Measurements from ENCODE around the gene MAP7. TPM values are rescaled to one million over a fixed set of nuclear protein-coding genes. Genes with fewer than 3 reads are reported as not detected.
"Not testable (repeated sequence)": the region's sequence is repeated elsewhere in the genome, so short reads cannot be mapped to it uniquely, and the experiment has no call there.

The MAP7 gene
- total RNA-seq, 1 donor from 2014 or later: 0.40 TPM

DNA sequence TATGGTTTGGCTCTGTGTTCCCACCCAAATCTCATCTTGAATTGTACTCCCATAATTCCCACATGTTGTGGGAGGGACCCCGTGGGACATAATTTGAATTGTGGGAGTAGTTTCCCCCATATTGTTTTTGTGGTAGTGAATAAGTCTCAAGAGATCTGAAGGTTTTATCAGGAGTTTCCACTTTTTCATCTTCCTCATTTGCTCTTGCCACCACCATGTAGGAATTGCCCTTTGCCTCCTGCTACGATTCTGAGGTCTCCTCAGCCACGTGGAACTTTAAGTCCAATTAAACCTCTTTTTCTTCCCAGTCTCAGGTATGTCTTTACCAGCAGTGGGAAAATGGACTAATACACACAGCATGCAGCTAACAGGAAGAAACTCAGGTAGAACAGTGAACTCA, 151.8 kb downstream of the MAP7 start:
- DNase-seq (ENCODE audit: low read depth): no peak

DNA sequence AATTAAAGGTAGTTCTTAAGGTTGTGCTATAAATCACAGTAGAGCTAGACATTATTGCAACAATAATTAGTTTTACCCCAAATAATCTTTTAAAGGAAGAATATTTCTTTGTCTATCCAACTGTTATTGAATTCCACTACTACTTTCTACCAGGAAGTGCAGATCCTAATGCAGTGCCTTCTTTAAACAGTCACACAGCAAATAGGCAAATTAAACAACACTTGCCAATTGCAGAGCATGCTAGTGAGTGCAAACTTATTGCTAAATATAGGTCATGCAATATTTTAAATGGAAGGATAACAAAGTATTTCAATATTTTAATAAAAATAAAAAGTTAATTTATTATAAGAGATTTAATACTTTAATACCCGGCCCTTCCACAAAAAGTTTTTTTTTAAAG, 153.3 kb downstream of the MAP7 start:
- DNase-seq (ENCODE audit: low read depth): no peak

DNA sequence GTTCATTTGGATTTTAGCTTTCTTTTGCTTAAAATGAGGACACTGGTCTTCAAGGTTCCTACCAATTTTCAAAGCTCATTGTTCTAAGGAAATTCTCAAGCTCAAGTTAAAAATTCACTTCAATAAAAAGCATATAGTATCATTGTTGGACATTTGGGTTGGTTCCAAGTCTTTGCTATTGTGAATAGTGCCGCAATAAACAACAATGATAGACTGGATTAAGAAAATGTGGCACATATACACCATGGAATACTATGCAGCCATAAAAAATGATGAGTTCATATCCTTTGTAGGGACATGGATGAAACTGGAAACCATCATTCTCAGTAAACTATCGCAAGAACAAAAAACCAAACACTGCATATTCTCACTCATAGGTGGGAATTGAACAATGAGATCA, 159.3 kb downstream of the MAP7 start:
- DNase-seq (ENCODE audit: low read depth): not testable (repeated sequence)

DNA sequence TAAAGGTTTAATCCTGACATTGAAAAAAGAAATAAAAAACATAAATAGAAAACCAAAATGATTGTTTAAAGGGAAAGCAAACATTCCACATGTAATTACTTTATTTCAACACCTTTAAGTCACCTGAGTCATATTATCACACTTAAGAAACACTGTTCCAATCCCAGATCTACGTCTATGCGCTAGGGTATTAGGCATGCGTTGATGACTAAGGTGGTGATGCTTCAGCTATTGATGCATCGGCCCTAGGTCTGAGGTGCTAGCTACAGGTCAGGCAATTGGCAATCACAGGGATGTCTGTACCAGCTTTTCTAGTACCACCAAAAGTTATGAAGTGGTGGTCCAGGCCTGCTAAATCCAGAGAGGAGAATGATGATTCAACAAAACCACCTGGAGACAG, 162.9 kb downstream of the MAP7 start:
- no peak for DNase-seq (ENCODE audit: low read depth)

DNA sequence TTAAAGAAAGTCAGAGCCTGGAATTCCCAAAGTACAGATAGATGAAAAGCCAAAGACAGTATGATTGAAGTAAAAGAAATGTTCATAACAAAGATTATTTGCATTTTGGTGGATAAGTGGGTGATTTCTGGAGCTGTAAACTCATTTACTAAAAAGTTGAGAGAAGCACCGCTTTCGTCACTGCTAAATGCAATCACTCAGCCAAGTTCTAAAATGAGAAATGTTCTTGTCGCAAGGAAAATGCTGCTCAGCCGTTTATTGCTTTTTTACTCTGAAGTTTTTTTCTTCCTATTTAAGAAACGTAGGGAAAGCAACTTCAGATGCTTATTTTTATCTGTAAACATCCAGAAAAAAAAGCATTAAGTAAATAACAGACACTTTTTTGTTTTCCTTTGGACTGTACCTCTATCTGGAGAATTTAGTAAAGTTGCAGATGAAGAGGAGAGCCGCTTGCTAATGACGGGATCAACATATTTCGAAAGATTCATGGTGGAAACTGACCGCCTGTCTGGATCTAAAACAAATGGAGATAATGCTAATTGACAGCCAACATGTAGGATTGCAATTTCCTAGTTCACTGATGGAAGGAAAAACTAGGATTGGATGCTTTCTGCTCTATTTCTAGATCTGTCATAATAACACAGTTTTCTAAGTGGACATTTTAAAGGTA, 166.8 kb downstream of the MAP7 start:
- no peak for DNase-seq (ENCODE audit: low read depth)

DNA sequence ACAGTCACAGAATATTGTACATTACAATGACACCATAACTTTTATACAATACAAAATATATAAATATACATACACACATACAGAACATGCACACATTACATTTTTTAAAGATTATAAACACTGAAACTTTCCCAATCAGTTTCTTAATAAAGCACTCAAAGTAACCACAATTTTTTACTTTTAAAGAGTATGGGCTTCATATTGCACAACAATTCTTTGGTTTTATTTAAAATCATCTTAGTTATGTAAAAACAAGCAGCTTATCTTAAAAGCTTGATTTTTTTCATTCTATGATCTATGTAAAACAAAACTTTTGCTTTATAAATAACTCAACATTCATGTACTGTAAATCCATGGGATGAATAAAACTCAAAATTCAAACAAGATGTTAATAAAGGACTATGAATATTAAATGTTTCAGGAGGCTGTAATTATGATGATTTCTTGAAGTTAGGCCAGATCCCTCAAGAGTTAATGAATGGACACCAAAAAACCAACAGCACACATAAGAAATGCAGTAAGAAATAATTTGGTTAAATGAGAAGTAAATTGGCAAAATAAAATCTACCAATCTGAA, 167.5 kb downstream of the MAP7 start:
- DNase-seq (ENCODE audit: low read depth): no peak

DNA sequence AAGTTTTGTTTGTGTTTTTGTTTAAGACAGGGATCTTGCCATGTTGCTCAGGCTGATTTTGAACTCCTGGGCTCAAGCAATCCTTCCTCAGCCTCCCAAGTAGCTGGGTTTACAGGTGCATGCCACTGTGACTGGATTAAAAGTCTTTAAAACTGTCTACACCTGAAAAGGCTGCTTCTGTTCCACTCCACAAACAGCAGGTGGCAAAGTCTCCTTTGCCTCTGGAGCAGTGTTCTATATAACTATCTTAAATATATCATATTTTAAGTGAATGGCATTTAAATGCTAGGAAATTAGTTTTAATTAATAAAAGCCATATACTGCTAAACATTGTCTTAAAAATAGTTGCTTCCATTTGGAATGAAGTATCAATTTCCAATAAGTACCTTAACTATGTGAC, 171.3 kb downstream of the MAP7 start:
- no peak for DNase-seq (ENCODE audit: low read depth)

DNA sequence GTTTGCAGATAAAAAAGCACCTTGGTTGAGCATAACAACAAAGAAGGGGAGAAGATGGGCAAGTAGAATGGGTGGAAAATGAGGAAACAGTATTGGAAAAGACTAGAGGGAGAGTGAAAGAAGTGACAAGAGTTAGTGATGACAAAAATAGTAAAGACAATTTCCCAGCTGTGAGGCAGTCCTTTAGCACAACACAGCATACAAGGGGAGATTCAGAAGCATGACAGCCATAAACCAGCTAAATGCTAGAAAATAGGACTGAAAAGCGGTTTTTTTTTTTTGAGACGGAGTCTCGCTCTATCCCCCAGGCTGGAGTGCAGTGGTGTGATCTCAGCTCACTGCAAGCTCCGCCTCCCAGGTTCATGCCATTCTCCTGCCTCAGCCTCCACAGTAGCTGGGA, 174.4 kb downstream of the MAP7 start:
- DNase-seq (ENCODE audit: low read depth): not testable (repeated sequence)

DNA sequence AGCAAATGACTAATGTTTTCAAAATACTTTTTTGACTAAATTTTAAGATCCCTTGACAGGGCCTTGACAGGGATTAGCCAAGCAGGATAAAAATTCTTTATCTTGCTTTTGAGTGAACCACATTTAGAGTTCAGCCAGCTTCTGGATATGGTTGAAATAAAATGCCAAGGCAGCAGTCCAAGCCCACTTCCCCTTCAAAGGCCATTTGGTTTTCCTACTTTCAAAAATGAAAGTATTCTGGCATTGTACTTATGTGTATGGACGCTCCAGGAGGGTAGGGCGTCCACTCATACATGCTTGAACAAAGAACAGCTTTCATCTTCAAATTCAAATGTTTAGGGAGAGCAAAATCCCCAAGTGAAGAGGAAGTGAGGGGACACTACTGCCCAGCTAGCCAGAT, 178.3 kb downstream of the MAP7 start:
- DNase-seq (ENCODE audit: low read depth): no peak

DNA sequence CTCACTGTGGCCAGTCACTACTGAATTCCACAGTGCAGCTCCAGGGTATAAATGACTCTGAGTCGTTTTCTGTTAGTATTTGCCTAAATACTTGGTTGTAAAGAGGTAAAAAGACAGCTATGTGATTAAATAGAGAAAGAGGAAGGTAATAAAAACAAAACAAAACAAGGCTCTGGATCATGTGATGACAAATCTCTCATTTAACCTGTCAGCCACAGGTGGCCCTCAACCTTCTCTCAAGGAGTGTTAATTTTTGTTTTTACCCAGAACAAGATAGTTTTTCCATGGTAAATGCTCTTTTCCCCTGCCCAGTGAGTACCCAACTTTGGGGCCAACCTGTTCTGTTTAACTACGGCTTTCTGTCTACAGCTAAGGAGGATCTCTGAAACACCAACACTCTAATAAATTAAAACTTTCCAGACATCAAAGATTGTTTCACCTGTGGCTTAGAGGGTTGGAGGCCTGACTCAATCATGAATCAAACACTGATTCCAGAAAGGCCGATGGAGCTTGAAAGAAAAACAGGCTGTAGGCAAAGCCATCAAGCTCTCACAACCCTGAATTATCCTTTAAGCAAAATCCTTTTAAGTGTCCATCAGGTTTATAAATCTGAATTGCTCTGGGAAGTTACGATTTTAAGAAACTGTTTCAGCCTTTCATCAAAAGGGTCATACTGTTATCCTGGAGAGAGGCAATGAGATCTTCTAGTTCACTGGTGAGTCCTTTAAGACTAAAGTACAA, 179.1 kb downstream of the MAP7 start:
- no peak for DNase-seq (ENCODE audit: low read depth)

DNA sequence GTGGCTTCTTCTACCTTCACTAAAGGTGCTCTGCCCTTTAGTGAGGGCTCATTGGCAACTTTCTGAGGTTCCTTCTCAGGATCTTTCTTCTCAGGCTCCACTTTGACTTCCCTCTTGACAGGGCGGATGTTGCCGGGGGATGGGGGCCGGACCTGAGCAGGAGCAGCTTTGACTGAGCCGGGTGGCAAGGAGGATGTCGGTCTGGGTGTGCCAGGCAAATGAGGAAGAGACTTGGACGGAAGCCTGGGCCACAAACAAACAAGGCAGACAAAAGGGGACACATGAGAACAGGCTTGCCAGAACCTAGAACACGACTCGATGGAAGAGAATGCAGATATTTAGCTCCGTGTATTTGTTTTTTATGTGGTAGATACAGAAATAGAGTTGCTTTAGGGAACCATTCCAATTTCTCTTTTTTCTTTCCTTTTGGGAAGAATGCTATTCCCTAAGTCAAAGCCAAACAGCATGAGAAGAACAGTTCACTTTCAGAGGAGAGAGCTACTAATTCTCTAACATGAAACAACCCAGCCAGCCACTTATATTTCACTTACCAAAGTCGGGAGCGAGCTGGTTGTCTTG, 184.4 kb downstream of the MAP7 start:
- DNase-seq (ENCODE audit: low read depth): no peak

DNA sequence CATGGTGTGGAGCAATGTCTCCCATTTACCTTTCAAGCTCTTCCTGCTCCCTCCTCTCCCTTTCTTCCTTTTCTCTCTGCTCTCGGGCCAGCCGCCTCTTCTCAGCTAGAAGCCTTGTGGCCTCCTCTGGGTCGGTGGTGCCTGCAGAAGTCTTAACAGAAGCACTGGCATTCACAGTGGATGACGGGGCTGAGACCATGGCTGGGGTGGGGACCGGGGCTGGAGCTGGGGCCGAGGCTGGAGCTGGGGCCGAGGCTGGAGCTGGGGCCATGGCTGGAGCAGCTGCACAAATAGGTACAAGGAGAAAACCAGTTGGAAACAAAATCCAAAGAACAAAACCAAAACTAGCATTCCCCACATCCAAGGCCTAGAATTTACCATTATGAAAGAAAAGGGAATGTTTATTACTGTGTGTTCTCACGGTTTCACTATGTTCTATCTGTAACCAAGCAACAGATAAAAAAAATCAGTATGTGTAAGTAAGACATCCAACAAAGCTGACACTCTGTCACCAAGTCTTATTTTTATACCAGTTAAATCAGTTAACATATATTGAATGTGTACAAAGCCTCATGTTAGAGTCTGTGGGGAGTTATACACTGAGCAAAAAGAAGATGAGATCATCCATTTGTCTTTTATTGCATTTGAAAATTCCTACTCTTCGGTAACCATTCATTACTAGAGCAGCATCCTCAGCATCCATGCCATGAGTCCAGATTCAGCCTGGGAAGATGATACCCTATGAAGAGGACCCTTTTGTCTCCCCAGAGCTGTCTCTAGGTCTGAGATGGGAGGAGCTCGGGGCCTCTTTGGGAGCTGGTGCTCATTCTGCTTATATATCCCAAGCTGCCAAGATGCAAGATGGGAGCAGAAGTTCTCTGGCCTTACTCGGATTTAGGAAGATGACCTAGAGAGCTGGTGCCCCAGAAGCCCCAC, 187.5 kb downstream of the MAP7 start:
- DNase-seq (ENCODE audit: low read depth): no peak

DNA sequence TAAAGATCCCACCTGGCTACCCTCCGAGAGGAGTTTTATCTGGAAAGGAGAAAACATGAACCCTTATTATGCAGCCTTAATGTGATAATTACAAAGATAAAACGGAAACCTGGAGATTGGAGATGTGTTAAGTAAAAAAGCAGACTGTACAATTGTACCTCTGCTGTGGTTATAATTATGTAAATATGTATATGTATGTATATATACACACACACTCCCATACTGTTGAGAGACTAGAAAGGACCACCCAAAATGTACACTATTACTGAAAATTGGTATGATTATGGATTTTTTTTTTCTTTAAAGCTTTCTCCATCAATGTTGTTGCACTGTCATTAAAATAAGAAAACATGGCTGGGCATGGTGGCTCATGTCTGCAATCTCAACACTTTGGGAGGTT, 188.4 kb downstream of the MAP7 start:
- DNase-seq (ENCODE audit: low read depth): no peak

DNA sequence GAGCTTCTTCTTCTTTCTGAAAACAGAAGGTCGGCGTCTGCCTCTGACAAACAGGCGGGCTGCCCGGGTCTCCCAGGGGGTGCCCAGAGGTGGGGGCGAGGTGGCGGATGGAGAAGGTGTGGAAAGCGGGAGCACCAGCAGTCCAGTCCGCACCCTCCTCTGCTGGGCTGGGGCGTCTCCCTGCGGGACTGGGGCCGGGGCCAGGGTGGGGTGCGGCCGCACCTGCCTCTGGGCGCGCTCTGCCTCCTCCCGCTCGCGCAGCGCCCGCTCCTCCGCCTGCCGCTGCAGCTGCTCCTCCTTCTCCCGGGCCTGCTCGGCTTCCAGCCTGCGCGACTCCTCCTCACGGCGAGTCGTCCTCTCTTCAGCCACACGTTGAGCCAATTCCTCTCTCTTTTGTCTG, 189.4 kb downstream of the MAP7 start:
- DNase-seq (ENCODE audit: low read depth): no peak

DNA sequence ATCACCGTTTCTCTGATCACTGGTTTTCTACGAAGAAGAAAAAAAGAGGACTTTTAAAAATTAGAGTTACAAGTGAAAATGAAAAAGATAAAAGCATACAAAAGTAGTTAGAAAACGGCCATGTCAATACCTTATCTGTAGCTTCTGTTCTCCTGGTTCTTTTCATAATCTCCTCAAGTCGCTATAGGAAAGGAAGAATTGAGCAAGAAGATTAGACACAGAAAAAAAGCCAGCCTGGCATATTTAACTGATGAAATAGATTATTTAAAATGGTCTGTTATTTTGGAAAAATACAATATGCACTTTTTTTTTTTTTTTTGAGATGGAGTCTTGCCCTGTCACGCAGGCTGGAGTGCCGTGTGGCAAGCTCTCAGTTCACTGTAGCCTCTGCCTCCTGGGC, 190.4 kb downstream of the MAP7 start:
- DNase-seq (ENCODE audit: low read depth): no peak

DNA sequence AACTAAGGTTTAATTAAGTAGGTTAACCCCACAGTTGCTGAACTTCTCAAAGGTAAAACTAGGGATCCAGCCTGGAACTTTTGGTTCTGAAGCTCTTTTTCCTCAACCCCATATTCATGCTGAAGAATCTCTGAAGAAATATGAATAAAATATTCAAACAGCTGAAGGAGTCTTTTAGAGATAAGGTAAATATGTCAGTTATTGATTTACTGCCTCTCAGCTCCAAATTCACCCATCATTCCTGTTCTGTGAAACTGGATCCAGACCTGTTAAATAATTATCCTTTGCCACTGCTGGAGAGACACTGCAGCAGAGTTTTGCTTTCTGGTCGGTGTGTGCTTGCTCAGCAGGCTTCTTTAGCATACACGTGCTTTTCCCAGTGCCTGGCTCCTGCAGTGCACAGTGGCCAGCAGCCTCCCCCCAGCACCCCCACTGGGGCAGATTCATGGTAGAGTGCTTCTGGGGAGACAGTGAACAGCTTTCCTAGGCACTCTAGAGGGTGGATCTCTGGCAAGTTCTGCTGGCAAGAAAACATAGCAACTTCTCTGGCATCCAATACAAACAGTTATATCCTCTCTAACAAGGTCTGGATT, 198.6 kb downstream of the MAP7 start:
- no peak for DNase-seq (ENCODE audit: low read depth)

DNA sequence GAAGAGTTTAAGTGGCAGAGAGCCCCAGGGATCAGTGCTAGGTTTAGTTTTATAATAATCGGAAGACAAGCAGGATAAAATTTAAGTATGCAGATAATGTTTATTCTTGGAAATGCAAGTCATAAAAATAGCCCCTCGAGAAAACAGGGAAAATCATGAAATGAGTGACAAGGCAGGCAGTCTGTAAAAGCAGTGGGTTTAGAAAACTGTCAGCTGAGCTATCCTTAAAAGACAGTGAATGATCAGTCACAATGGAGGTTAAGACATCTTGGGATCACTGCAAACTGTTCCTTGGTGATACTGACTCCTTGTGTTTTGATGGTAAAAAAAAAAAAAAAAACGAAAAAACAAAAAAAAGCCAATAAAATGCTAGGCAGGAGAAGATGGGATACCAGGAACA, 199.3 kb downstream of the MAP7 start:
- no peak for DNase-seq (ENCODE audit: low read depth)

DNA sequence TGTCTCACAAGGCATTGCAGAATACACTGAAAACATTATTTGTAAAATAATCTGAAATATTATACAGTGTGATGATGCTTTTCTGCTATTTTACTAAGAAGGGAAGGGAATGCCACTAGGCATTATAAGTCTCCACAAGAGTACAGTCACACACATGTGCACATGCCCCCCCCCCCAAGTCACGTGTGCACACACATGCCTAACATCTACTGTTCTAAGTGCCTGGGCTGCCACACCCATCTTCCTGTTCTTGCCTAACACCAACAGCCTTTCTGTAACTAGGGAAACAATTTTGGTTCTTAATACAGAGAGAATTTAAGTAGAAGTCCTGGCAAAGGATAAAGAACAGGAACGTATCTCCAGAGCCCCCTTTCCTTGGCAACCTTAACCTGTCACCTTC, 202.4 kb downstream of the MAP7 start:
- no peak for DNase-seq (ENCODE audit: low read depth)

DNA sequence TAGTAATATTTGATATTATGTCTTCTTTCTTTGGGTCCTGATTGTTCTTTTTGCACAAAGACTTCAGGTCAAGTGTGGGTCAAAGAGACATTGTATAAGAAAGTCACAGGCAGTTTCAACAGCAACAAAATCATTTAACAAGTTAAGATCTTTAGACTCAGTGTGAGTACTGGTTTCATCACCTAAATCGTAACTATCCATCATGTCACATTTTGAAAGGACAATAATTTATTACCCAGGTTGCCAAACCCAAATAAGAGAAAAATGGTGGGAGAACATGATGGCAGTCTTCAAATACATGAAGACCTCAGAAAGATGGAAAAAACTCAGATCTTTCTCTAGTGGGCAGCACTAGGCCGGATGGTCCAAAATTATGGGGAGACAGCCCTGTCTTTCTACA, 205.1 kb downstream of the MAP7 start:
- DNase-seq (ENCODE audit: low read depth): no peak

DNA sequence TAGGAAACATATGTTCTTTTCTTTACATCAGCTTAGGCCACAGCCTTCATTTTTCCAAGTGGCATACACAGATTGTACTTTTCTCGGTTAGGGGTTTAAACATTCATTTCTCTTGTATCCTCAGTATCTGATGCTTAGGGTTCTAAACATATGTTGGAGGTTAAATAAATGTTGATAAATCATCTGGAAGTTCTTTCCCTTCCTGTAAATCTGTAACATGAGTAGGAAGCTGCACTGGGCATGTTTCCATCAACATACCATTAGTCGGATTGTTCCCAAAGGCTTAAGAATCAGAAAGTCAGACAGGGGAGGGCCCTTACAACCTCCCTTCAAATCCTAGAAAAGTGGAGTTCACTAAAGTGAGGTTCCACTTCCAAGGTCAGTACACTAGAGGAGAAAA, 205.8 kb downstream of the MAP7 start:
- no peak for DNase-seq (ENCODE audit: low read depth)

DNA sequence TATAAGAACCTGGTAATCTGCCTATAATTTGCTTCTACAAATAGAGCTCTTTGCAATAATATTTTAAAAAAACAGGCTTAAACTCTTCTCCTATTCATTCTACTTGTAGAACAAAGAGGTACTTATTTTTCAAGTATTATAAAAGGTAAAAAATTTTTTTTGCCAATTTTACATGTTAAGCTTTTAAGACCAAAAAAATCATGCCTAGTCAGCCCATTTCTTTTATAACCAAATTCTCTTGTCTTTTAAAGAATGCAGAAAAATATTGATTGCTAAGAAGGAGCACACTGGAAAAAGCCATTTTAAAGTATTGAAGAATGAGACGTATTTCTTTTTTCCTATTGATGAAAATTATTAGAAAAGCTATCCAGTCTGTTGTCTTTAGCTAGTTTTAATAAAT, 206.5 kb downstream of the MAP7 start:
- DNase-seq (ENCODE audit: low read depth): no peak
